ENCODE measurements around the gene KLF9.

DNA sequence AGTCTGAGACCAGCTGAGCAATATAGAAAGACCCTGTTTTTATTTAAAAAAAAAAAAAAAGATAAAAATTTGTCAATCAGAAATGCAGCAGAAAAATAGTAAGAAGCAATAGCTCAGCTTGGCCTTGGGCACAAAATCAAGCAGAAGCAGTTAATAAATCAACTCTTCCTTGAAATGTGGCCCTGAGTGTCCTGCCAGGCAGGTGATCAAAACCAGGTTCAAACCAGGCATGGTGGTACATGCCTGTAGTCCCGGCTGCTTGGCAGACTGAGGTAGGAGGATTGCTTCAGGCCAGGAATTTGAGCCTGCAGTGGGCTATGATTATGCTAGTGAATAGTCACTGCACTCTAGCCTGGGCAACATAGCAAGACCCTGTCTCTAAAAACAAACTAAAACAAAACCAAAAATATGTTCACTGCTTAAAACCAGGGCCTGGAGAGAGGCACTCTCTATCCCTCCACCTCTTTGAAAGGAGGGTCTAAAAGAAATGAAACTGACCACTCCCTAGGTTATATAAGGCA lies 27.9 kb upstream of the KLF9 start:
- no peak for TF ChIP-seq CTCF (conservative IDR thresholded peaks at IDR 0.05; ENCODE audit: low read depth, low read length)
- TF ChIP-seq EZH2 (IDR thresholded peaks at IDR 0.05; ENCODE audit: low read length, unreplicated experiment), result no peak
- TF ChIP-seq EZH2phosphoT487 (IDR thresholded peaks at IDR 0.05; ENCODE audit: borderline replicate concordance, low read length), result no peak
